ENCODE data around the gene PLEKHA7.

PLEKHA7 gene

DNA sequence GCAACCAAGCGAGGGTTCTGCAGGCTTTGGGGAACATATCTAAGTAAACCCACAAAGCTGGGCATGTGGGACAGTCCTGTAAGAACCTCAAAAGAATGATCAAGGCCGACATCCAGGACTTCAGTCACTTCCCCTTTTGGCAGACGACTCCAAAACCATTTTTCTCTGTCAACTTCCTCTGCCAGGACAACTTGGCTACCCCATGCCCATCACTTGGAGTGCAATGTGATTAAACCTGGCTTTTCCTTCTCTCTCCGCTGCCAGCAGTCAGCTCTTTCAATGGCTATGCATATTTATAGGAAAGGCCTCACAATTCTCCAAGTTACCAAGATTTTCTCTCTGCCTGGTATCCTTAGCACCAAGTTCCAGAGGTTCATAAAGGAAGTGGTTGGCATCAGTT, 196.9 kb downstream of the PLEKHA7 start:
- TF ChIP-seq SIN3A (IDR thresholded peaks at IDR 0.05; ENCODE audit: borderline replicate concordance, insufficient read depth, low read length): no peak
- TF ChIP-seq TAF1 (IDR thresholded peaks at IDR 0.05; ENCODE audit: borderline replicate concordance, insufficient read depth, low read length): no peak
- TF ChIP-seq, protein P1, sequence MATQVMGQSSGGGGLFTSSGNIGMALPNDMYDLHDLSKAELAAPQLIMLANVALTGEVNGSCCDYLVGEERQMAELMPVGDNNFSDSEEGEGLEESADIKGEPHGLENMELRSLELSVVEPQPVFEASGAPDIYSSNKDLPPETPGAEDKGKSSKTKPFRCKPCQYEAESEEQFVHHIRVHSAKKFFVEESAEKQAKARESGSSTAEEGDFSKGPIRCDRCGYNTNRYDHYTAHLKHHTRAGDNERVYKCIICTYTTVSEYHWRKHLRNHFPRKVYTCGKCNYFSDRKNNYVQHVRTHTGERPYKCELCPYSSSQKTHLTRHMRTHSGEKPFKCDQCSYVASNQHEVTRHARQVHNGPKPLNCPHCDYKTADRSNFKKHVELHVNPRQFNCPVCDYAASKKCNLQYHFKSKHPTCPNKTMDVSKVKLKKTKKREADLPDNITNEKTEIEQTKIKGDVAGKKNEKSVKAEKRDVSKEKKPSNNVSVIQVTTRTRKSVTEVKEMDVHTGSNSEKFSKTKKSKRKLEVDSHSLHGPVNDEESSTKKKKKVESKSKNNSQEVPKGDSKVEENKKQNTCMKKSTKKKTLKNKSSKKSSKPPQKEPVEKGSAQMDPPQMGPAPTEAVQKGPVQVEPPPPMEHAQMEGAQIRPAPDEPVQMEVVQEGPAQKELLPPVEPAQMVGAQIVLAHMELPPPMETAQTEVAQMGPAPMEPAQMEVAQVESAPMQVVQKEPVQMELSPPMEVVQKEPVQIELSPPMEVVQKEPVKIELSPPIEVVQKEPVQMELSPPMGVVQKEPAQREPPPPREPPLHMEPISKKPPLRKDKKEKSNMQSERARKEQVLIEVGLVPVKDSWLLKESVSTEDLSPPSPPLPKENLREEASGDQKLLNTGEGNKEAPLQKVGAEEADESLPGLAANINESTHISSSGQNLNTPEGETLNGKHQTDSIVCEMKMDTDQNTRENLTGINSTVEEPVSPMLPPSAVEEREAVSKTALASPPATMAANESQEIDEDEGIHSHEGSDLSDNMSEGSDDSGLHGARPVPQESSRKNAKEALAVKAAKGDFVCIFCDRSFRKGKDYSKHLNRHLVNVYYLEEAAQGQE (IDR thresholded peaks at IDR 0.05; ENCODE audit: insufficient read depth in 1 of 2, low read depth in 2 of 2, low read length in 2 of 2): no peak
- TF ChIP-seq POLR2AphosphoS5 (IDR thresholded peaks at IDR 0.05; ENCODE audit: low read depth, low read length): no peak
- TF ChIP-seq FOXP2 (optimal IDR thresholded peaks at IDR 0.05; ENCODE audit: borderline replicate concordance, extremely low read depth, extremely low read length, insufficient read depth): no peak

DNA sequence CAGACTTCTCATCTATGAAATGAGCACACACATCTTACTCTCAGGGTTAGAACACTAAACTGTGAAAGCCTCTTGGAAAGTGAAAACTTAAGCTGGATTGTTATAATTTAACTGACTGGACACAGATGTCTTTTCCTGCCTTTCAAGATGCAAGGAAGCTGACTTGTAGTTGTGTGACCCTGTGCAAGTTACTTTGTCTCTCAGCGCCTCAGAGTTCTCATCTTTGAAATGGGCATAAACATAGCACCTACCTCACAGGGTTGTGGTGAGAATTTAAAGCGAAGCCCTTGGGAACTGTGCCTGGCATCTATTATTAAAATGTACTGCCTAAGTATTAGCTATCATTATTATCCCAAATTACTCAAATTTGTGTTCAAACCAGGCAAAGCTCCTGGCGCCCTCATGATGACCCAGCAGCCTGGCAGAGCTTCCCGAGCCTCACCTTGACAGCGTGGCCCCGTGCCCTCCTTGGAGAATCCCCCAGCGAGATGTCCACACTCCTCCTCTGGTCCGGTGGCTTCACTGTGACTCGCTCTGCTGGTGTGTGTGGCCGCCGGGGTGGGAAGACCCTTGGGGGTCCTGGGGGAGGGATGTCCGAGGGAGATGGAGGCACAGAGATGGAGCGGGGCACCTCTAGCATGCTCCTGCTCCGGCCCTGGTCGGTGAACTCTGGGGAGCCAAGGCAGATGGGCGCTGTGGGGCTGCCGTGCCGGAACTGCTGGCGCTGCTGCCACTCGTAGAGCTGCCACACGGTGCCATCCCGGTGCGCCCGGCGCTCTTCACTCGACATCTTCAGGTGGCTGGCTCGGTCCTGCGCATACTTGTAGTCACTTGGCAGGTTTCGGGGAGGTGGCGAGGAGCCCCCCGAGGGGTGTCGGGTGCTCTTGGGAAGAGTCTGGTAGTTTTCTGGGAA, 197.6 kb downstream of the PLEKHA7 start:
- TF ChIP-seq TAF1 (IDR thresholded peaks at IDR 0.05; ENCODE audit: borderline replicate concordance, insufficient read depth, low read length) (no peak), POLR2AphosphoS5 (IDR thresholded peaks at IDR 0.05; ENCODE audit: low read depth, low read length) (no peak), FOXP2 (optimal IDR thresholded peaks at IDR 0.05; ENCODE audit: borderline replicate concordance, extremely low read depth, extremely low read length, insufficient read depth) (no peak), SIN3A (IDR thresholded peaks at IDR 0.05; ENCODE audit: borderline replicate concordance, insufficient read depth, low read length) (no peak)
- TF ChIP-seq, protein P1 (IDR thresholded peaks at IDR 0.05; ENCODE audit: insufficient read depth in 1 of 2, low read depth in 2 of 2, low read length in 2 of 2): no peak

DNA sequence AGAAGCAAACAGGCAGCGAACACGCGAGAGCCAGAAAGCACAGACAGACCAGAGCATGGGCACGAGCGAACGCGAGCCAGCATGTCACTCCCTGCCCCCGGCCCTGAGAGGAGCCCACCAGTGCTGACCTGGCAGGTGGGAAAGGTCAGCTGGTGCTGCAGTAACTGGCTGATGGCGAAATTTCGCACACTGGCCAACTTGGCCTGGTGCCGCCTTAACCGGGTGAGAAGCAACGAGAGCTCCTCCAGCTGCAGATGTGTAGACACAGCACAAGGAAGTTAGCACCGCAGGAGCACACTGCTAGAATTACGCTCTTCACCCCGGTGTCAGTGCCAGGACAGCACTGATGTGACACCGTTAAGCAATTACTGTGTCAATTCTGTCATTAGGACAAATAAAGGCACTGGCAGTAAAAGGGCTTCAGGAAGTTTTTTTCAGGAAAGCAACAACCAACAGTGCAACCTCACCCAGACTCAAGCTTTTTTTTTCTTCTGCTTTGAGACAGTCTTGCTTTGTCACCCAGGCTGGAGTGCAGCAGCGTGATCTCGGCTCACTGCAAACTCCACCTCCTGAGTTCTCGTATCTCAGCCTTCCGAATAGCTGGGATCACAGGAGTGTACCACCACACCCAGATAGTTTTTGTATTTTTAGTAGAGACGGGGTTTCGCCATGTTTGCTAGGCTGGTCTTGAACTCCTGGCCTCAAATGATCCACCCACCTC, 199.0 kb downstream of the PLEKHA7 start:
- TF ChIP-seq FOXP2 (optimal IDR thresholded peaks at IDR 0.05; ENCODE audit: borderline replicate concordance, extremely low read depth, extremely low read length, insufficient read depth) (no peak), POLR2AphosphoS5 (IDR thresholded peaks at IDR 0.05; ENCODE audit: low read depth, low read length) (no peak), TAF1 (IDR thresholded peaks at IDR 0.05; ENCODE audit: borderline replicate concordance, insufficient read depth, low read length) (no peak), SIN3A (IDR thresholded peaks at IDR 0.05; ENCODE audit: borderline replicate concordance, insufficient read depth, low read length) (no peak)
- TF ChIP-seq, protein P1 (IDR thresholded peaks at IDR 0.05; ENCODE audit: insufficient read depth in 1 of 2, low read depth in 2 of 2, low read length in 2 of 2): no peak

DNA sequence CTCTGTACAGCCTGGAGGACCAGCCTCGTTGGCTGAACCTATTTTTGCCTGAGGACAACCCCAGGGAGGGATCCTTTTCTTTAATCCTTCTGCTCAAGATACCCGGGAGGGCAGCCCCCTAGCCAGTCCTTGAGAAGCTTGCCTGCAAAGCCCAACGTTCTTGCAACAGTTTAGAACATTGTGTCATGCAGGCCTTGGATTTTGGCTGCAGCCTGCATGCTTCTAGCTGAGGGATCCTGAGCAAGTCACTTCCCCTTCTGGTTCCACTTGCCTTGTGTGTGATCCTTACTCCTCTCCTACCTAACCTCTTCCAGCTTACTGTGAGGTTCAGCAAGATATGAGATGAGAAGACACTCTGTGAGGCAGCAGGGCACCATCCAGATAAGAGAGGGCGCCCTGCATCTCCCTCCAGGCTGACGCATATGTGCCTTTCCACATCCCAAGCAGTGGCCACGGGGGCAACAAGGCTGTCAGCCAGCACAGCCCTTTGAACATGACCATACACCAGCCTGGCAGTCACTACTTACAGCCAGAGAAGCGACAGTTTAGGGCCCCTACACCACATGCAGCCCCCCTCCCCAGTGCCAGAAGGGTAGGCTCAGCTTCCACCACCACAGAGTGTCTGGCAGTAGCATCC, 199.7 kb downstream of the PLEKHA7 start:
- TF ChIP-seq SIN3A (IDR thresholded peaks at IDR 0.05; ENCODE audit: borderline replicate concordance, insufficient read depth, low read length): no peak
- TF ChIP-seq, protein P1 (IDR thresholded peaks at IDR 0.05; ENCODE audit: insufficient read depth in 1 of 2, low read depth in 2 of 2, low read length in 2 of 2): no peak

Measured in PFSK-1 (cell line).